HEK293T (cell line): ENCODE measurements around the gene PPFIBP1.

Source experiments
- CTCF ChIA-PET: fragments of 350-600 bp; formaldehyde crosslinking; extraction: SDS; loops from one replicate; lab custom pipeline; 2021; ENCODE audit warnings: antibody characterized with exemption, inconsistent platforms; lab: Yijun Ruan, JAX
- POLR2A ChIA-PET: fragments of 350-600 bp; formaldehyde crosslinking; extraction: SDS; loops from one replicate; lab custom pipeline; 2020; ENCODE audit warnings: antibody characterized with exemption, inconsistent platforms; lab: Yijun Ruan, JAX
- DNase-seq: peaks from one replicate; pipeline ENCODE4 v3.0.0; 2012; ENCODE audit warnings: mixed read lengths; ENCODE audit errors: extremely low spot score
- ARNT ChIP-seq: fragments of 450-650 bp; IDR thresholded peaks from 2 replicates; pipeline ENCODE4 v1.6.1; 2017; ENCODE audit warnings: mild to moderate bottlenecking
- BHLHE40 ChIP-seq: fragments of 450-650 bp; IDR thresholded peaks from 2 replicates; pipeline ENCODE4 v1.6.1; 2016; ENCODE audit warnings: mild to moderate bottlenecking, moderate library complexity, borderline replicate concordance
- CTBP1 ChIP-seq: fragments of 450-650 bp; IDR thresholded peaks from 2 replicates; pipeline ENCODE4 v1.6.1; 2016; ENCODE audit warnings: borderline replicate concordance
- ELF4 ChIP-seq: fragments of 450-650 bp; IDR thresholded peaks from 2 replicates; pipeline ENCODE4 v1.6.1; 2017; ENCODE audit warnings: antibody characterized with exemption
- FOXA1 ChIP-seq: fragments of 450-650 bp; IDR thresholded peaks from 2 replicates; pipeline ENCODE4 v1.6.1; 2016; ENCODE audit warnings: mild to moderate bottlenecking
- FOXK2 ChIP-seq: fragments of 450-650 bp; IDR thresholded peaks from 2 replicates; pipeline ENCODE4 v1.6.1; 2016; ENCODE audit warnings: mild to moderate bottlenecking
- FOXM1 ChIP-seq: fragments of 450-650 bp; IDR thresholded peaks from 2 replicates; pipeline ENCODE4 v1.6.1; 2017; ENCODE audit warnings: mild to moderate bottlenecking, borderline replicate concordance
- HDGF ChIP-seq: fragments of 450-650 bp; IDR thresholded peaks from 2 replicates; pipeline ENCODE4 v1.6.1; 2017; ENCODE audit warnings: antibody characterized with exemption, borderline replicate concordance
- L3MBTL2 ChIP-seq: fragments of 450-650 bp; conservative IDR thresholded peaks from 2 replicates; pipeline ENCODE4 v1.6.1; 2016; ENCODE audit warnings: mild to moderate bottlenecking
- LEF1 ChIP-seq: fragments of 450-650 bp; IDR thresholded peaks from 2 replicates; pipeline ENCODE4 v1.6.1; 2017; ENCODE audit warnings: mild to moderate bottlenecking, borderline replicate concordance
- NFRKB ChIP-seq: fragments of 450-650 bp; IDR thresholded peaks from 2 replicates; pipeline ENCODE4 v1.6.1; 2016; ENCODE audit warnings: mild to moderate bottlenecking, moderate library complexity
- PKNOX1 ChIP-seq: fragments of 450-650 bp; IDR thresholded peaks from 2 replicates; pipeline ENCODE4 v1.6.1; 2016
- SP1 ChIP-seq: fragments of 450-650 bp; IDR thresholded peaks from 2 replicates; pipeline ENCODE4 v1.6.1; 2017
- SUZ12 ChIP-seq: fragments of 450-650 bp; IDR thresholded peaks from 2 replicates; pipeline ENCODE4 v1.6.1; 2016; ENCODE audit warnings: mild to moderate bottlenecking
- TARDBP ChIP-seq: fragments of 450-650 bp; IDR thresholded peaks from 2 replicates; pipeline ENCODE4 v1.6.1; 2016
- ZNF384 ChIP-seq: fragments of 450-650 bp; IDR thresholded peaks from 2 replicates; pipeline ENCODE4 v1.6.1; 2016

Gene PPFIBP1

GRCh38 chr12:27549236-27549800 is 25.3 kb downstream of the PPFIBP1 start:
- TF ChIP-seq CTBP1 (no peak), FOXA1 (no peak), LEF1 (no peak), FOXM1 (no peak), ZNF384 (no peak), ELF4 (no peak), ARNT (no peak), SP1 (no peak), L3MBTL2 (no peak), BHLHE40 (no peak), NFRKB (no peak), HDGF (no peak), PKNOX1 (no peak)
- no peak for DNase-seq
- POLR2A ChIA-PET: interaction anchor here (0.6 to 1.5 kb wide), 2 partner anchors 25 kb away, joined by 3 to 10 read pairs; partner anchors contain the start of gene PPFIBP1
- CTCF ChIA-PET: no interaction called here

DNA sequence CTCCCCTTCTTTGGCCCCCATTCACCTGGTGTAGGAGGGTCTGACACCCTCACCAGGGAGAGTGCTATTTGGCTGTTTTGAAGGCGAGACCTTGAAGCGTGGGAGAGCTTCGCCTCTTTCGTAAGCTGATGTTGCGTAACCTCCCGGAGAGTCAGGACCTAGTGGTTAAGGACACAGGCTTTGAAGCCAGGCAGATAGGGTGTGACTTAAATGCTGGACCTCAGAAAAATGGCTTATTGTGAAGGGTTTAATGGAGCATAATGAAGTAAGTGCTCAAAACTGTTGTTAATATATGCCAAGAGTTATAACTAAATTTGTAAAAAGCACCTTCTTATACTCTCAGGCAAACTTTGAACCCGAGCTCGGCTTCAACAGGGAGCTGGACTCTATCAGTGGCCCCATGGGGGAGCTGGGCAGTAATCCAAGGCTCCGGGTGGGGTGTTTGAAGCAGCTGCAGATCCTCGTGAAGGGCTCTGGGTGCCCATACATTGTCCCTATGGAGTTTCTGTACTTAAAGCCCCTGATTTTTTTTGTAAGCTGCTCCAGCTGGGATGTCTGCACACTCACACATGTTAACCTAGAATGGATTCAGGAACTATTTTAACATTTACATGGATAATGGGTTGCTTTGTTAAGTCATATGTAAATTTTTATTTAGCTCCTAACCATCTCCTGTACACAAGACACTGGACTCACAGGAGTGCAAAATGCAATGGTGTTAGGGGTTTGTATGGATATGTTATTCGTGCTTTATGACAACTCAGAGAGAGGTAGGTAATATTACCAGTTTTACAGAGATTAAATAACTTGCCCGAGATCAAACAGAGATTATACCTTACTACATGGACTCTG is 26.0 kb downstream of the PPFIBP1 start:
- CTCF ChIA-PET: interaction anchor here (1.0 kb wide), 1 partner anchor 25 kb away, joined by 4 read pairs; no protein-coding TSS in a partner anchor
- peak; percentile 53 for DNase-seq

GRCh38 chr12:27550653-27550975 is 26.6 kb downstream of the PPFIBP1 start:
- TF ChIP-seq PKNOX1: no peak
- TF ChIP-seq SUZ12: no peak
- TF ChIP-seq FOXM1: no peak
- TF ChIP-seq ARNT: no peak
- TF ChIP-seq HDGF: no peak
- TF ChIP-seq FOXA1: no peak
- no peak for TF ChIP-seq BHLHE40
- no peak for TF ChIP-seq SP1
- TF ChIP-seq TARDBP: no peak
- TF ChIP-seq ELF4: no peak
- no peak for TF ChIP-seq L3MBTL2
- ChIA-PET CTCF (interaction anchor here (1.0 kb wide), 1 partner anchor 26 kb away, joined by 4 read pairs; no protein-coding TSS in a partner anchor), POLR2A (interaction anchor here (1.2 to 1.5 kb wide), 2 partner anchors 19 to 27 kb away, joined by 3 to 10 read pairs; partner anchors contain the start of gene PPFIBP1)
- DNase-seq: no peak

More for the DNA sequence above, 26.0 kb downstream of the PPFIBP1 start:
- TF ChIP-seq NFRKB (no peak), CTBP1 (no peak), L3MBTL2 (no peak; the same call in 1 of the 2 replicates), FOXA1 (no peak), SUZ12 (no peak), ELF4 (no peak), ARNT (no peak), LEF1 (no peak), TARDBP (no peak), FOXM1 (no peak), BHLHE40 (no peak), FOXK2 (no peak), SP1 (no peak), ZNF384 (no peak), HDGF (no peak)
- POLR2A ChIA-PET: interaction anchor here (1.5 kb wide), 1 partner anchor 26 kb away, joined by 10 read pairs; the partner anchor contains the start of gene PPFIBP1

DNA sequence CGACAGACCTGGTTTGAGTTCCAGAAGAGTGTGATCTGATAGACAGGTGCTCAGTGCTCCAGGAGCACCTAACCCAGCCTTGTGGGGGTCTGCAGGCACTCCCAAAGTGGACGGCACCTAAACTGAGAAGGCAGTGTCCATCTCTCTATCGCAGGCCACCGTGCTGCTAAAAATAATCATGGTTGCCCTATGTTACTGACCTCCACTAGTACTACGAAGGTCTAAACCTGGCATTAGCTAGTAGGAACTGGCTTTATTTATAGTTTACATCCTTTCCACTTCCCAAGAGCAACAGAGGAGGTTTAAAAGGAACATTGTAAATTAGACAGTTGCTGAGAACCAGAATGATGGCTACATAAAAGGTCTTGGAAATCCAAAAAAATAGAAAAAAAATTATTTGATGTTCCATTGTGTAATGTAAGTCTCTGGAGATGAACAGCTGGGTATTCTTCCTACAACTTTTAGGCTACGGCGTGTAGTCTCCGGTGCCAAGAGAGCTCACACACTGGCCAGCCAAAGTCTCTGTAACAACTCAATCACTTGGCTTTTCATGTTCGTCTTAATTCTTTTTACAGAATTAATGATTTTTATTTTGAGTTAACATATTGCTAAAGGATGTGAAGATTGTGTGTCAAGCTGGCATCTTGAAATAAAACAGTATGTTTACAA is 27.3 kb downstream of the PPFIBP1 start:
- POLR2A ChIA-PET: interaction anchor here (1.2 kb wide), 1 partner anchor 19 kb away, joined by 3 read pairs; no protein-coding TSS in a partner anchor
- CTCF ChIA-PET: interaction anchor here (0.8 kb wide), 1 partner anchor 60 kb away, joined by 6 read pairs; no protein-coding TSS in a partner anchor
- TF ChIP-seq FOXA1: no peak
- no peak for TF ChIP-seq L3MBTL2
- no peak for TF ChIP-seq SUZ12
- TF ChIP-seq HDGF: no peak
- no peak for TF ChIP-seq FOXK2
- TF ChIP-seq LEF1: no peak
- TF ChIP-seq ELF4: no peak
- TF ChIP-seq TARDBP: no peak
- TF ChIP-seq FOXM1: no peak
- no peak for TF ChIP-seq CTBP1
- no peak for TF ChIP-seq ZNF384
- no peak for TF ChIP-seq SP1
- TF ChIP-seq NFRKB: no peak
- TF ChIP-seq ARNT: no peak
- no peak for TF ChIP-seq BHLHE40
- TF ChIP-seq PKNOX1: no peak
- DNase-seq: no peak

DNA sequence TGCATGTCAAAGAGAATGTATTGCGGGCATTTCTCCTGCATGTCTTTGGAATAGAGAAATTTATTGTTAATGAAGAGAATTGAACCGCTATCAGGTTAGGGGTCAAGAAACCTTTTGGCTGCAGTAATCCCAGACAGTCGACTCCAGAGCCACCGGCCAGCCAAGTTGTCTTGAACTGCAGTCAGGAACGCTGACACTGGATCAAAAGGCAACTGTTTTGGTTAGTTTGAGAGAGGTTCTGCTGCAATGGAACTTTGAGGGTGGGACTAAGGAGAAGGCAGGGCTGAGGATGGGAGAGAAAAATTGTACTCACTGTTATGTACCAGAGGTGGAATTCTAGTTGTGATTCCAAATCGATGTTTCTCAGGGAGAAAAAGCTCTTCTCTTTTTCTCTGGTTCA is 28.2 kb downstream of the PPFIBP1 start:
- no peak for TF ChIP-seq ELF4
- DNase-seq: no peak
- CTCF ChIA-PET: no interaction called here
- POLR2A ChIA-PET: no interaction called here
